Activated naive CD4-positive, alpha-beta T cell treated with anti-CD3 and anti-CD28 coated beads for 36 hours (primary cell): ENCODE results near the gene KMT2C. TPM values are rescaled to one million over a fixed set of nuclear protein-coding genes. Genes with fewer than 3 reads are reported as not detected.

ENCODE experiments used
- CTCF ChIA-PET: fragments of 350-600 bp; sonication (Branson Sonifier 250); formaldehyde crosslinking; loops from one replicate; lab custom pipeline; 2021; ENCODE audit warnings: antibody characterized with exemption; lab: Charles Lee
- DNase-seq: peaks from one replicate; pipeline ENCODE4 v3.0.0-alpha.2; 2020
- H3K27ac Mint-ChIP-seq: one replicate; pipeline ENCODE4 v1.8.0; 2021; ENCODE audit warnings: mild to moderate bottlenecking, mixed read lengths
- H3K27me3 Mint-ChIP-seq: one replicate; pipeline ENCODE4 v1.8.0; 2021; ENCODE audit warnings: low read depth, mixed read lengths
- H3K36me3 Mint-ChIP-seq: one replicate; pipeline ENCODE4 v1.8.0; 2021; ENCODE audit warnings: low read depth, mixed read lengths
- H3K4me1 Mint-ChIP-seq: one replicate; pipeline ENCODE4 v1.8.0; 2021; ENCODE audit warnings: low read depth, mixed read lengths
- H3K4me3 Mint-ChIP-seq: one replicate; pipeline ENCODE4 v1.8.0; 2021; ENCODE audit warnings: mild to moderate bottlenecking, moderate library complexity, mixed read lengths
- H3K9me3 Mint-ChIP-seq: one replicate; pipeline ENCODE4 v1.8.0; 2021; ENCODE audit warnings: mixed read lengths
- intact Hi-C: fragments of 100-400 bp; cut with micrococcal nuclease; formaldehyde crosslinking; loops from one replicate; pipeline ENCODE4 v1.15.1; 2023
- total RNA-seq, 2 experiments: library from RNA; stranded (reverse); gene quantifications; one replicate each; pipeline ENCODE4 v1.2.3, GENCODE V29; 2021

KMT2C gene
- total RNA-seq, 2 experiments from 2014 or later = 33.8 to 36.1 TPM

GRCh38 chr7:152120776-152121175 lies 315.0 kb downstream of the KMT2C start:
- intact Hi-C loops = no loop called here
- peaks cover 12% of the 10 kb centered on the region for H3K9me3 Mint-ChIP-seq
- no peak for DNase-seq
- peaks cover 62% of the 10 kb centered on the region for H3K36me3 Mint-ChIP-seq
- no peaks in the 10 kb centered on the region for H3K27me3 Mint-ChIP-seq
- CTCF ChIA-PET = no interaction called here
- no peak overlapping the region for H3K4me3 Mint-ChIP-seq
- H3K27ac Mint-ChIP-seq = no peak overlapping the region
- peaks cover 9% of the 10 kb centered on the region for H3K4me1 Mint-ChIP-seq

DNA sequence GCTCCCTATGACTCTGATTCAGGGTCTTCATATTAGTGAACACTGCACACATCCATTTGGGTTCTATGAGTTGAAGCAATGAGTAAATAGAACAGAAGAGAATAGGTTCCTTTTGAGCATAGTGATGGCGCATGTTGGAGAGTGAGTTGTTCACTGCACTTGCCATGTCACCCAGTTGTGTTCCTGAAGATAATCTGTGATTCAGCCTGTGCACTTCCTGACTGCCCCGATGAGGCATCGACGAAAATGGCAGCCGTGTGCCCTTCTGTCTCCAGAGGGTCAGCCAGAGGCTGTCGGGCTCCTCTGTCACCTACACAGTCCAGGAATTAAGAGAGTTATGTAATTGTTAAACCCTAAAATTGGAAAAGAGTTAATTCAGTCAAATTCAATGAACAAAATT lies 315.6 kb downstream of the KMT2C start:
- DNase-seq = no peak
- intact Hi-C loops = no loop called here
- peaks cover 12% of the 10 kb centered on the region for H3K9me3 Mint-ChIP-seq
- CTCF ChIA-PET = interaction anchor here (0.6 kb wide), 1 partner anchor 253 kb away, joined by 3 read pairs; no protein-coding TSS in a partner anchor
- H3K27ac Mint-ChIP-seq = no peak overlapping the region
- H3K36me3 Mint-ChIP-seq = peaks cover 58% of the 10 kb centered on the region
- H3K4me1 Mint-ChIP-seq = peaks cover 9% of the 10 kb centered on the region
- no peak overlapping the region for H3K4me3 Mint-ChIP-seq
- no peaks in the 10 kb centered on the region for H3K27me3 Mint-ChIP-seq

DNA sequence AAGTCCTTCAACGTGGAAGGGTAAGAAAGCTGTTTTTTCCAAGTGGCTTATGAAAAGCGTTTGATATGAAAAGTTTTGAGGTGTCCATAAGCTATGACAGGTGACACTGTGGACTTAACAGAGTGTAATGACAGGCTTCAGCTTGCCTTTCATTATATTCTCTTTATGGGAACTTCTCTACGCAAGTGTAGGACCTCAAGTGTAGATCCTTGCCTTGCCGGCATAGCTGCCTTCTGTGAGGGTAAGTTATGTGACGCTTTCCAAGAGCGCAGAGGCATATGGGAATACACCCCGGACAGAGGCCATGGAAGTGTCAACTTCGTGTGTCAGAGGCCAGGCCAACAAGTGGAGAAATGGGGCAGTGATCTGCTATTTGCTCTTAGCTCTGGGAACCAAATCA lies 318.4 kb downstream of the KMT2C start:
- Mint-ChIP-seq H3K4me3 (no peak overlapping the region), H3K9me3 (no peaks in the 10 kb centered on the region), H3K4me1 (peaks cover 6% of the 10 kb centered on the region), H3K27me3 (no peaks in the 10 kb centered on the region), H3K27ac (no peak overlapping the region), H3K36me3 (peaks cover 42% of the 10 kb centered on the region)
- no peak for DNase-seq
- intact Hi-C loops = no loop called here
- CTCF ChIA-PET = interaction anchor here (0.6 kb wide), 1 partner anchor 546 kb away, joined by 3 read pairs; no protein-coding TSS in a partner anchor

GRCh38 chr7:152115021-152115718 lies 320.6 kb downstream of the KMT2C start:
- Mint-ChIP-seq H3K4me1 (no peaks in the 10 kb centered on the region), H3K27me3 (no peaks in the 10 kb centered on the region), H3K27ac (no peak overlapping the region), H3K4me3 (no peak overlapping the region), H3K36me3 (peaks cover 27% of the 10 kb centered on the region), H3K9me3 (no peaks in the 10 kb centered on the region)
- intact Hi-C loops = no loop called here
- DNase-seq = no peak
- CTCF ChIA-PET = no interaction called here

DNA sequence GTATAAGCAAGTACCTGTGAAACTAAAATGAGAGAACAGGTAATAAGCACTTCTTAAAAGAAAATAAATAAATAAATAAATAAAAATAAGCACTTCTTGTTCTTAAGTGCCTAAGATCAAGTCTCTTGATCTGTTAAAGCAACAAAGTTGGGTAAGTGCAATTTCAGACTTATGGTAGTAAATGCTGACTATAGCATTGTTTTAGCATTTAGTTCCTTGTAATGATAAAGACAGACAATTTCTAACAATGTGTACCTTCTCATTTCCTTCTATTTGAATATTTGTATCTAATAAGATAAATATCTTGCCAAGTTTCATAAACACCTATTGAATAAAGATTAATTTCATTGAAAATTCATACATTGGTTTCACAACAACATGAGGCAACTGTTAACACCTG lies 323.0 kb downstream of the KMT2C start:
- no peak for DNase-seq
- intact Hi-C loops = no loop called here
- no peak overlapping the region for H3K27ac Mint-ChIP-seq
- CTCF ChIA-PET = interaction anchor here (0.6 to 0.7 kb wide), 2 partner anchors 329 to 330 kb away, joined by 3 read pairs; no protein-coding TSS in a partner anchor
- no peak overlapping the region for H3K4me3 Mint-ChIP-seq
- peaks cover 24% of the 10 kb centered on the region for H3K36me3 Mint-ChIP-seq
- peaks cover 6% of the 10 kb centered on the region for H3K4me1 Mint-ChIP-seq
- no peaks in the 10 kb centered on the region for H3K27me3 Mint-ChIP-seq
- H3K9me3 Mint-ChIP-seq = no peaks in the 10 kb centered on the region

- Mint-ChIP-seq H3K36me3 (peaks cover 25% of the 10 kb centered on the region), H3K4me1 (peaks cover 6% of the 10 kb centered on the region), H3K27me3 (no peaks in the 10 kb centered on the region), H3K27ac (no peak overlapping the region), H3K9me3 (no peaks in the 10 kb centered on the region), H3K4me3 (no peak overlapping the region)
- CTCF ChIA-PET = no interaction called here
- DNase-seq = no peak
- intact Hi-C loops = no loop called here
Measured at GRCh38 chr7:152108359-152108758, 327.4 kb downstream of the KMT2C start.

DNA sequence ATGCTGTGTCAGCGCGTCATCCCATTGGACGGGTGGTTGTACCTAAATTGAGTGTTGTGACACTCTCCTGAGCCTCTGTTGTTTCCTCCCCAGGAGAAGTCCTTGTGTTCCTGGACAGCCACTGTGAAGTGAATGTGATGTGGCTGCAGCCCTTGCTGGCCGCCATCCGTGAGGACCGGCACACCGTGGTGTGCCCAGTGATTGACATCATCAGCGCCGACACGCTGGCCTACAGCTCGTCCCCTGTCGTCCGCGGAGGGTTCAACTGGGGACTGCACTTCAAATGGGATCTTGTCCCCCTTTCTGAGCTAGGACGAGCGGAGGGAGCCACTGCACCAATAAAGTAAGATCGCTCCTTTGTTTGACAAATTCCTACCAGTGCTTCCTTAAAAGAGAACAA lies 327.9 kb downstream of the KMT2C start:
- CTCF ChIA-PET = no interaction called here
- DNase-seq = no peak
- Mint-ChIP-seq H3K27me3 (no peaks in the 10 kb centered on the region), H3K27ac (no peak overlapping the region), H3K4me1 (peaks cover 6% of the 10 kb centered on the region), H3K36me3 (peaks cover 25% of the 10 kb centered on the region), H3K4me3 (no peak overlapping the region), H3K9me3 (no peaks in the 10 kb centered on the region)
- intact Hi-C loops = no loop called here

- Mint-ChIP-seq H3K4me1 (peaks cover 6% of the 10 kb centered on the region), H3K4me3 (no peak overlapping the region), H3K9me3 (no peaks in the 10 kb centered on the region), H3K27me3 (no peaks in the 10 kb centered on the region), H3K36me3 (peaks cover 25% of the 10 kb centered on the region), H3K27ac (no peak overlapping the region)
- no peak for DNase-seq
- CTCF ChIA-PET = interaction anchor here (0.7 kb wide), 1 partner anchor 347 kb away, joined by 5 read pairs; no protein-coding TSS in a partner anchor
- intact Hi-C loops = no loop called here
Measured at GRCh38 chr7:152106990-152107389, 328.8 kb downstream of the KMT2C start.

DNA sequence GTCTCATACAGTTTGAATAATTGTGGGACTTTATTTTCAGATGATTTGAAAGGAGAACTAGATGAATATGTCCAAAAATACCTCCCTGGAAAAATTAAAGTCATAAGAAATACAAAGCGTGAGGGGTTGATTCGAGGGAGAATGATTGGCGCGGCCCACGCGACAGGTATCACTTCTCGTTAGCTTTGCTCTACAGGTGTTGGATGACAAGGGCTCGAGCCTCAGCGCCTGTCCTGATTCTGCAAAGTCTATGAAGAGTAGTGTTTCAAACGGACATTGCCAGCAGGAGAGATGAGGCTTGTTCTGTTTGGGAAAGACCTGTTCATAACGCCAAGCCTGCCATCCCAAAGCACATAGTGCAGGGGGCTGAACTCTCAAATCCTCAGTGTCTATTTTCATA lies 330.6 kb downstream of the KMT2C start:
- Mint-ChIP-seq H3K9me3 (no peaks in the 10 kb centered on the region), H3K4me3 (no peak overlapping the region), H3K27ac (no peak overlapping the region), H3K27me3 (no peaks in the 10 kb centered on the region), H3K36me3 (peaks cover 26% of the 10 kb centered on the region), H3K4me1 (peaks cover 6% of the 10 kb centered on the region)
- CTCF ChIA-PET = no interaction called here
- intact Hi-C loops = no loop called here
- no peak for DNase-seq

DNA sequence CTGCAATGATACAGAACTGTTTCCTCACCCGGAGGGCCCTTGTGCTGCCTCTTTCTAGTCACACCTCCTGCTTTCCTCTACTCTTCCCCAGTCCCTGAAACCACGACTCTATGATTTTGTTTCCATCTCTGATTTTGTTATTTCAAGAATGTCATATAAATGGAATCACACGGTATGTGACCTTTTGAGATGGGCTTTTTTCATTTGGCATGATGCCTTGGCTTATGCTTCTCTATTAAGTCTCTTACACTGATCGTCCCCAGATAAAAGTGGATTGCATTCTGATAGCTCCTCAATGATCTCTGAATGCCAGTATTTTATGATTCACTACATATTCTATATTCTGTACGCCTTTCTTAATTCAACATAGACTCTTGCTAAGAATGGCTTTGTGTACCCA lies 332.1 kb downstream of the KMT2C start:
- Mint-ChIP-seq H3K27me3 (no peaks in the 10 kb centered on the region), H3K36me3 (peaks cover 20% of the 10 kb centered on the region), H3K4me3 (no peak overlapping the region), H3K9me3 (no peaks in the 10 kb centered on the region), H3K27ac (no peak overlapping the region), H3K4me1 (no peaks in the 10 kb centered on the region)
- intact Hi-C loops = no loop called here
- DNase-seq = no peak
- CTCF ChIA-PET = no interaction called here

DNA sequence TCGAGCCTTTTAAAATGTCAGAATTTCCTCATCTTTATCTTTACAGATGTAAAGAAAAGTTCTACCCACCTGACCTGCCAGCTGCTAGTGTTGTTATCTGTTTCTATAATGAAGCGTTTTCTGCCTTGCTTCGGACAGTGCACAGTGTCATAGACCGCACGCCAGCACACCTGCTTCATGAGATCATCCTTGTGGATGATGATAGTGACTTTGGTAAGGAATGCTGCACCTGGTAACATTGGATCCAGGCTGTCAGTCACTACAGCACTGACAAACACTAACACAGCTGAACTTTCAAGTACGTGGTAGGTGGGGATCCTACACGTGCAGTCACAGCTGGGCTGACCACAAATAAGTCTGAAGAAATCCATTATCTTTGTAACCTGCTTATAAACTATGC lies 332.7 kb downstream of the KMT2C start:
- DNase-seq = no peak
- no peaks in the 10 kb centered on the region for H3K9me3 Mint-ChIP-seq
- no peak overlapping the region for H3K4me3 Mint-ChIP-seq
- H3K27me3 Mint-ChIP-seq = no peaks in the 10 kb centered on the region
- intact Hi-C loops = no loop called here
- H3K27ac Mint-ChIP-seq = no peak overlapping the region
- peaks cover 20% of the 10 kb centered on the region for H3K36me3 Mint-ChIP-seq
- H3K4me1 Mint-ChIP-seq = no peaks in the 10 kb centered on the region
- CTCF ChIA-PET = no interaction called here

DNA sequence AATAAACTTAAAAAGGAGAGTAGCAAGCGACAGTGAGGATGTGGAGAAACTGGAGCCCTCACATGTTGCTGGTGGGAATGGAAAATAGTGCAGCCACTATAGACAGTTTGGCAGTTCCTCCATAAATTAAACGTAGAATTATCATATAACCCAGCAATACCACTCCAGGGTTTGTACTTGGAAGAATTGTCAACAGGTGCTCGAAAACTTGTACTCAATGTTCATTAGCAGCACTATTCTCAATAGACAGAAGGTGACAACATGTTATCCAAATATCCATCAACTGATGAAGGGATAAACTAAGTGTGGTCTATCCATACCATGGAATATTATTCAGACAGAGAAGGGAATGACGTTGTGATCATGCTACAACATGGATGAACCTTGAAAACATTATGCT lies 338.5 kb downstream of the KMT2C start:
- intact Hi-C loops = no loop called here
- H3K27ac Mint-ChIP-seq = no peak overlapping the region
- no peaks in the 10 kb centered on the region for H3K9me3 Mint-ChIP-seq
- H3K36me3 Mint-ChIP-seq = peaks cover 10% of the 10 kb centered on the region
- H3K4me1 Mint-ChIP-seq = no peaks in the 10 kb centered on the region
- CTCF ChIA-PET = no interaction called here
- no peaks in the 10 kb centered on the region for H3K27me3 Mint-ChIP-seq
- no peak for DNase-seq
- H3K4me3 Mint-ChIP-seq = no peak overlapping the region

DNA sequence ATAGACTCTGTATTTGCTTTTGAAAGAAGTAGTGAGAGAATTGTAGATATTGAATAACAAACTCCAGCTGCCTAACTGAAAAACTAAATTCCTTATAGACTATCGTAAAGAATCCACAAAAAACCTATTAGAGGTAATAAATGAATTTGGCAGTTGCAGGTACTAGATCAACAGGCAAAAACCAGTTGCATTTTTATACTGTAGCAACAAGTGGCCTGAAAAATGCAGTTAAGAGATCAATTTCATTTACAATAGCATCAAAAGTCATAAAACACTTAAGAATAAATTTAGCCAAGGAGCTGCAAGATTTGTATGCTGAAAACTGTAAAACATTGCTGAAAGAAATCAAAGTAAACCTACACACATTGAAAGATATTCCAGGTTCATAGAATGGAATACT lies 340.0 kb downstream of the KMT2C start:
- H3K27ac Mint-ChIP-seq = no peak overlapping the region
- CTCF ChIA-PET = no interaction called here
- H3K4me1 Mint-ChIP-seq = no peaks in the 10 kb centered on the region
- intact Hi-C loops = no loop called here
- peaks cover 6% of the 10 kb centered on the region for H3K36me3 Mint-ChIP-seq
- no peak overlapping the region for H3K4me3 Mint-ChIP-seq
- H3K27me3 Mint-ChIP-seq = no peaks in the 10 kb centered on the region
- DNase-seq = no peak
- H3K9me3 Mint-ChIP-seq = no peaks in the 10 kb centered on the region
